ENCODE data around the gene SH3PXD2B. TPM values are rescaled to one million over a fixed set of nuclear protein-coding genes. Genes with fewer than 3 reads are reported as not detected.

Gene SH3PXD2B
- total and polyA plus RNA-seq, 10 of the 15 experiments (the other 5 are each of a cell fraction or from before 2014, with no cell fraction given), result 0.05 to 1.6 (median 0.57) TPM

DNA sequence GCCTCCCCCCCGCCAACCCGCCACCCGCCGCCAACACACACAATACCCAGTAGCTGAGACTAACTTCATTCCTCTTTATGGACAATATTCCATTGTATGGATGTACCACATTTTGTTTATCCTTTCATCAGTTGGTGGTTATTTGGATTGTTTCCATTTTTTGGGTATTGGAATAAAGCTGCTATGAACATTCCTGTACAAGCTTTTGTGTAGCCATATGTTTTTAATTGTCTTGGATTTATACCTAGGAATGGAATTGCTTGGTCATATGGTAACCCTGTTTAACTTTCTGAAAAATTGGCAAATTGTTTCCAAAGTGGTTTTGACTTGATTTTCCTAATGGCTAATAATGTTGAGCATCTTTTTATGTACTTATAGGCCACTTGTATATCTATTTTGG lies 165.9 kb downstream of the SH3PXD2B start:
- no peak overlapping the region for H3K27ac ChIP-seq (ENCODE audit: control insufficient read depth, insufficient read depth)
- POLR2A ChIA-PET, result interaction anchor here (0.5 to 0.7 kb wide), 2 partner anchors 19 to 184 kb away, joined by 3 to 4 read pairs; no protein-coding TSS in a partner anchor
- TF ChIP-seq SIX5 (IDR thresholded peaks at IDR 0.05; ENCODE audit: low read depth, low read length, severe bottlenecking) (no peak), STAT1 (conservative IDR thresholded peaks at IDR 0.05) (no peak), RAD51 (IDR thresholded peaks at IDR 0.05) (no peak), MEF2A (IDR thresholded peaks at IDR 0.05; ENCODE audit: insufficient read depth, low read depth, low read length) (no peak), MYC (IDR thresholded peaks at IDR 0.05; ENCODE audit: insufficient read depth, insufficient read length, insufficient replicate concordance, low read length, severe bottlenecking) (no peak), MYB (IDR thresholded peaks at IDR 0.05; ENCODE audit: borderline replicate concordance, low read depth, low read length) (no peak), BRCA1 (IDR thresholded peaks at IDR 0.05; ENCODE audit: low read depth, low read length) (no peak), SPI1 (IDR thresholded peaks at IDR 0.05; ENCODE audit: borderline replicate concordance, insufficient read depth, low read depth, low read length) (no peak)
- TF ChIP-seq, protein P1, sequence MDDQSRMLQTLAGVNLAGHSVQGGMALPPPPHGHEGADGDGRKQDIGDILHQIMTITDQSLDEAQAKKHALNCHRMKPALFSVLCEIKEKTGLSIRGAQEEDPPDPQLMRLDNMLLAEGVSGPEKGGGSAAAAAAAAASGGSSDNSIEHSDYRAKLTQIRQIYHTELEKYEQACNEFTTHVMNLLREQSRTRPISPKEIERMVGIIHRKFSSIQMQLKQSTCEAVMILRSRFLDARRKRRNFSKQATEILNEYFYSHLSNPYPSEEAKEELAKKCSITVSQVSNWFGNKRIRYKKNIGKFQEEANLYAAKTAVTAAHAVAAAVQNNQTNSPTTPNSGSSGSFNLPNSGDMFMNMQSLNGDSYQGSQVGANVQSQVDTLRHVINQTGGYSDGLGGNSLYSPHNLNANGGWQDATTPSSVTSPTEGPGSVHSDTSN (IDR thresholded peaks at IDR 0.05; ENCODE audit: insufficient replicate concordance, low read depth, low read length), result no peak
- TF ChIP-seq, protein P2, sequence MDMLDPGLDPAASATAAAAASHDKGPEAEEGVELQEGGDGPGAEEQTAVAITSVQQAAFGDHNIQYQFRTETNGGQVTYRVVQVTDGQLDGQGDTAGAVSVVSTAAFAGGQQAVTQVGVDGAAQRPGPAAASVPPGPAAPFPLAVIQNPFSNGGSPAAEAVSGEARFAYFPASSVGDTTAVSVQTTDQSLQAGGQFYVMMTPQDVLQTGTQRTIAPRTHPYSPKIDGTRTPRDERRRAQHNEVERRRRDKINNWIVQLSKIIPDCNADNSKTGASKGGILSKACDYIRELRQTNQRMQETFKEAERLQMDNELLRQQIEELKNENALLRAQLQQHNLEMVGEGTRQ (IDR thresholded peaks at IDR 0.05; ENCODE audit: borderline replicate concordance, low read depth, low read length), result no peak
- TF ChIP-seq, protein P3, sequence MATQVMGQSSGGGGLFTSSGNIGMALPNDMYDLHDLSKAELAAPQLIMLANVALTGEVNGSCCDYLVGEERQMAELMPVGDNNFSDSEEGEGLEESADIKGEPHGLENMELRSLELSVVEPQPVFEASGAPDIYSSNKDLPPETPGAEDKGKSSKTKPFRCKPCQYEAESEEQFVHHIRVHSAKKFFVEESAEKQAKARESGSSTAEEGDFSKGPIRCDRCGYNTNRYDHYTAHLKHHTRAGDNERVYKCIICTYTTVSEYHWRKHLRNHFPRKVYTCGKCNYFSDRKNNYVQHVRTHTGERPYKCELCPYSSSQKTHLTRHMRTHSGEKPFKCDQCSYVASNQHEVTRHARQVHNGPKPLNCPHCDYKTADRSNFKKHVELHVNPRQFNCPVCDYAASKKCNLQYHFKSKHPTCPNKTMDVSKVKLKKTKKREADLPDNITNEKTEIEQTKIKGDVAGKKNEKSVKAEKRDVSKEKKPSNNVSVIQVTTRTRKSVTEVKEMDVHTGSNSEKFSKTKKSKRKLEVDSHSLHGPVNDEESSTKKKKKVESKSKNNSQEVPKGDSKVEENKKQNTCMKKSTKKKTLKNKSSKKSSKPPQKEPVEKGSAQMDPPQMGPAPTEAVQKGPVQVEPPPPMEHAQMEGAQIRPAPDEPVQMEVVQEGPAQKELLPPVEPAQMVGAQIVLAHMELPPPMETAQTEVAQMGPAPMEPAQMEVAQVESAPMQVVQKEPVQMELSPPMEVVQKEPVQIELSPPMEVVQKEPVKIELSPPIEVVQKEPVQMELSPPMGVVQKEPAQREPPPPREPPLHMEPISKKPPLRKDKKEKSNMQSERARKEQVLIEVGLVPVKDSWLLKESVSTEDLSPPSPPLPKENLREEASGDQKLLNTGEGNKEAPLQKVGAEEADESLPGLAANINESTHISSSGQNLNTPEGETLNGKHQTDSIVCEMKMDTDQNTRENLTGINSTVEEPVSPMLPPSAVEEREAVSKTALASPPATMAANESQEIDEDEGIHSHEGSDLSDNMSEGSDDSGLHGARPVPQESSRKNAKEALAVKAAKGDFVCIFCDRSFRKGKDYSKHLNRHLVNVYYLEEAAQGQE (IDR thresholded peaks at IDR 0.05; ENCODE audit: low read depth, low read length), result no peak
- TF ChIP-seq, protein P4, sequence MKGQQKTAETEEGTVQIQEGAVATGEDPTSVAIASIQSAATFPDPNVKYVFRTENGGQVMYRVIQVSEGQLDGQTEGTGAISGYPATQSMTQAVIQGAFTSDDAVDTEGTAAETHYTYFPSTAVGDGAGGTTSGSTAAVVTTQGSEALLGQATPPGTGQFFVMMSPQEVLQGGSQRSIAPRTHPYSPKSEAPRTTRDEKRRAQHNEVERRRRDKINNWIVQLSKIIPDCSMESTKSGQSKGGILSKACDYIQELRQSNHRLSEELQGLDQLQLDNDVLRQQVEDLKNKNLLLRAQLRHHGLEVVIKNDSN (IDR thresholded peaks at IDR 0.05; ENCODE audit: borderline replicate concordance, extremely low read length, insufficient read depth, low read depth, low read length), result no peak
- TF ChIP-seq, protein P5, sequence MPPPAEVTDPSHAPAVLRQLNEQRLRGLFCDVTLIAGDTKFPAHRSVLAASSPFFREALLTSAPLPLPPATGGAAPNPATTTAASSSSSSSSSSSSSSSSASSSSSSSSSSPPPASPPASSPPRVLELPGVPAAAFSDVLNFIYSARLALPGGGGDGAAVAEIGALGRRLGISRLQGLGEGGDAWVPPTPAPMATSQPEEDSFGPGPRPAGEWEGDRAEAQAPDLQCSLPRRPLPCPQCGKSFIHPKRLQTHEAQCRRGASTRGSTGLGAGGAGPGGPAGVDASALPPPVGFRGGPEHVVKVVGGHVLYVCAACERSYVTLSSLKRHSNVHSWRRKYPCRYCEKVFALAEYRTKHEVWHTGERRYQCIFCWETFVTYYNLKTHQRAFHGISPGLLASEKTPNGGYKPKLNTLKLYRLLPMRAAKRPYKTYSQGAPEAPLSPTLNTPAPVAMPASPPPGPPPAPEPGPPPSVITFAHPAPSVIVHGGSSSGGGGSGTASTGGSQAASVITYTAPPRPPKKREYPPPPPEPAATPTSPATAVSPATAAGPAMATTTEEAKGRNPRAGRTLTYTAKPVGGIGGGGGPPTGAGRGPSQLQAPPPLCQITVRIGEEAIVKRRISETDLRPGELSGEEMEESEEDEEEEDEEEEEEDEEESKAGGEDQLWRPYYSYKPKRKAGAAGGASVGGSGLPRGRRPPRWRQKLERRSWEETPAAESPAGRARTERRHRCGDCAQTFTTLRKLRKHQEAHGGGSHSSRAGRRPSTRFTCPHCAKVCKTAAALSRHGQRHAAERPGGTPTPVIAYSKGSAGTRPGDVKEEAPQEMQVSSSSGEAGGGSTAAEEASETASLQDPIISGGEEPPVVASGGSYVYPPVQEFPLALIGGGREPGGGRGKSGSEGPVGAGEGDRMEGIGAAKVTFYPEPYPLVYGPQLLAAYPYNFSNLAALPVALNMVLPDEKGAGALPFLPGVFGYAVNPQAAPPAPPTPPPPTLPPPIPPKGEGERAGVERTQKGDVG (CRISPR knock-in tag; IDR thresholded peaks at IDR 0.05), result no peak

More for the DNA sequence above, 165.9 kb downstream of the SH3PXD2B start:
- no peak overlapping the region for H2AFZ ChIP-seq (ENCODE audit: control insufficient read depth, low read depth, low read length)
- FAIRE-seq, result no peak
- no peak for ATAC-seq
- SMC1A ChIA-PET (ENCODE audit: uncharacterized antibody, unreplicated experiment), result no interaction called here
- H3K36me3 ChIP-seq (ENCODE audit: control insufficient read depth in 2 of 2, insufficient read depth in 2 of 2, low read length in 1 of 2), result no peaks in the 10 kb centered on the region
- in situ Hi-C loops (cut with MboI) (loop anchor here (25.0 kb wide), 1 partner anchor 876 kb away; the partner anchor contains the start of gene FGF18), intact Hi-C loops (cut with micrococcal nuclease; ENCODE audit: unreplicated experiment) (no loop called here)
- DNase-seq (ENCODE audit: low read depth, low spot score), result no peak
- H3K4me3 ChIP-seq, result no peak overlapping the region
- 100% methylated on average over 4 of the region's 4 CpGs for WGBS (ENCODE audit: insufficient coverage, insufficient replicate concordance, low lambda C conversion rate, missing lambda C conversion rate)
- RAD21 ChIA-PET (ENCODE audit: unreplicated experiment), result no interaction called here
- H3K9me3 ChIP-seq (replicated peaks; ENCODE audit: control insufficient read depth, insufficient read depth, low read length), result no peaks in the 10 kb centered on the region
- no peaks in the 10 kb centered on the region for H3K4me1 ChIP-seq (ENCODE audit: control insufficient read depth, insufficient read depth, low read length)
- no peaks in the 10 kb centered on the region for H3K27me3 ChIP-seq (replicated peaks in 1 of 2; ENCODE audit: control insufficient read depth in 2 of 2, insufficient read depth in 2 of 2, low read length in 1 of 2)
- no peak overlapping the region for H3K4me2 ChIP-seq (ENCODE audit: control insufficient read depth, insufficient read depth)
- H3K79me2 ChIP-seq (ENCODE audit: control insufficient read depth, insufficient read depth, low read length), result peaks cover 3% of the 10 kb centered on the region
- H4K20me1 ChIP-seq (ENCODE audit: control insufficient read depth, insufficient read depth), result no peaks in the 10 kb centered on the region
- CTCF ChIA-PET, result interaction anchor here (0.6 to 1.3 kb wide), 2 partner anchors 46 to 182 kb away, joined by 3 to 4 read pairs; no protein-coding TSS in a partner anchor
- no peak overlapping the region for H3K9ac ChIP-seq (ENCODE audit: control insufficient read depth, insufficient read depth, low read length)
- BruUV-seq (replicated peaks), result no TSS peak

Measured in GM12878 (cell line).